Activated naive CD4-positive, alpha-beta T cell treated with anti-CD3 and anti-CD28 coated beads, Interleukin-2, amount 10 ng/mL, durations not matched to agents 7 days and 5 days (primary cell): ENCODE data around the gene SLC46A2.

Source experiments
- CTCF ChIA-PET: fragments of 350-600 bp; sonication (Branson Sonifier 250); formaldehyde crosslinking; loops from one replicate; lab custom pipeline; 2021; ENCODE audit warnings: antibody characterized with exemption; lab: Charles Lee
- DNase-seq: peaks from one replicate; pipeline ENCODE4 v3.0.0-alpha.2; 2020
- H3K27ac Mint-ChIP-seq: one replicate; pipeline ENCODE4 v1.8.0; 2021; ENCODE audit warnings: mild to moderate bottlenecking, moderate library complexity, mixed read lengths
- H3K27me3 Mint-ChIP-seq: one replicate; pipeline ENCODE4 v1.8.0; 2021; ENCODE audit warnings: mild to moderate bottlenecking, mixed read lengths
- H3K36me3 Mint-ChIP-seq: one replicate; pipeline ENCODE4 v1.8.0; 2021; ENCODE audit warnings: mixed read lengths
- H3K4me1 Mint-ChIP-seq: one replicate; pipeline ENCODE4 v1.8.0; 2021; ENCODE audit warnings: mixed read lengths
- H3K4me3 Mint-ChIP-seq: one replicate; pipeline ENCODE4 v1.8.0; 2021; ENCODE audit warnings: mild to moderate bottlenecking, moderate library complexity, mixed read lengths
- H3K9me3 Mint-ChIP-seq: one replicate; pipeline ENCODE4 v1.8.0; 2021; ENCODE audit warnings: mixed read lengths

Gene SLC46A2

DNA sequence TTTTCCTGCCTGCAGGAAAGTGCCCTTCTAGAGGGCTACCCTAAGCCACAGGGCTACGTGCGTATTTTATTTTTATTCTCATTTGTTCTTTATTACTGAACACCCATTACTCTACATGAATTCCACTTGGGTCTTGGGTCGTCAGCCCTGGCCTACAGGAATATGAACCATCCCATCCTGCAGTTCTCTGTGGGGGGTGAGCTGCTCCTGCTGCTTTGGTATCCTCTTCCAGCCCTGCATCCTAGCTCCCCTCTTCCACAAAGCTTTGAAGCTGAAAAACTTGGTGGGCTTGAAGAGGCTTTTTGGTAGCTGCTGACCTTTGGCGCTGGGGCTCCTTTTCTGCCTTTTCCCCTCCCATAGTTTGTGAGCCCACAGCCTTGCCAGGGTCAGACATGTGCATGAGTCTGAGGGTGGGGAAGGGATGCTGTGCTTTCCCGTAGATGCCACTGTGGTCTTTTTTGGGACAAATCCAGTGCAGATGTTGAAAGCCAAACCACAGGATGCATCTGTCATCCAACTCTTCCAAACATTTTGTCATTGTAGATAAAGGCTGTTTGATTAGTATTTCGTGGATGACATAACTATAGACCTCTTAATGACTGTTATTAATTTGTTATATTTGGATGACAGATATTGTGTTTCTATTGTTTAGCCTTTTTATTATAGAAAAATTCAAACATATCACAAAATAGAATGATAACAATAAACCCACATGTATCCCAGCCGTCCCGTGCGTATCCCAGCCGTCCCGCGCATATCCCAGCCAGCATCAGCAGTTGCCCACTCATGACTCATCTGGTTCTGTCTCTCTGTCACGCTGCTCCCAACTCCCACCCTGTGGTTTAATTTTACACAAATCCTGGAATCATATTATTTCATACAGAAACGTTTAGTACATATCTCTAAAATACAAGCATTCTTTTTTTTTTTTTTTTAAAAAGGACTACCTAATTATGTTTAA lies 43.9 kb downstream of the SLC46A2 start:
- DNase-seq: no peak
- Mint-ChIP-seq H3K9me3 (no peaks in the 10 kb centered on the region), H3K4me1 (peaks cover 16% of the 10 kb centered on the region), H3K36me3 (peaks cover 2% of the 10 kb centered on the region), H3K4me3 (no peak overlapping the region), H3K27ac (no peak overlapping the region), H3K27me3 (no peaks in the 10 kb centered on the region)
- CTCF ChIA-PET: interaction anchor here (2.8 kb wide), 1 partner anchor 56 kb away, joined by 51 read pairs; no protein-coding TSS in a partner anchor

DNA sequence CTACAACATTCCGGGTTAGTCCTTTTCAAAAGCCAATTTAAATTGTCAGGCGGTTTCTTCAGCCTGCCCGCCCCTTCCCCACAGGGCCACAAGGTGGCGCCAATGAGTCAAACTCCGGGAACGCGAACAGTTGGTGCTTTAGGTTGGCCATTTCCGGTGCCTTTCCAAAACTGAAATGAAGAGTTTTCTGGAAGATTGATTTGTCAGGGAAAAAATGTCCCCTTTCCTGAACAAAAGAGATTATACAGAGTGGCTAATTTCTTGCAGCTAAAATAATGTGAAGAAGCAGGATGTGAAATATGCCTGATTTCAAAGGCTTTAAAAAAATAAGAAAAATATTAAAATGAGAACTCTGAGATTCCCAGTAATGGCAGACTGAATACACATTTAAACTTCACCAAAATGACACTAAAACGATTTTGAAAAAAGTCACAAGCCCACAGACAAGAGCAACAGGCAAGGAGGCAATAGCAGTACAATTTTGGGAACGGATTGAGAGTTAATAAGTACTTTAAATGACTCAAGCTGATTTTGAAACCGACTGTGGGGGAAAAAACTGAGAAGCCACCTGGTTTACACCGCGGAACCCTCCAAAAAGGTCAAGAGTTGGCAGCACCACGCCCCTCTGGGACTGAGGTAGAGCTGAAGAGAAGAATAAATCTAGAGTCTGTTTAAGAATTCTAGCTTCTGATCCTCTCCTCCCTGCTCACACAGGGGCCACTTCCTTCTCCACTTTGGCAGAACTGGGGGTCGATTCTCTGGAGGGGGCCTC lies 45.7 kb downstream of the SLC46A2 start:
- H3K4me1 Mint-ChIP-seq: peaks cover 16% of the 10 kb centered on the region
- no peak overlapping the region for H3K4me3 Mint-ChIP-seq
- no peaks in the 10 kb centered on the region for H3K27me3 Mint-ChIP-seq
- H3K36me3 Mint-ChIP-seq: no peaks in the 10 kb centered on the region
- peak; percentile 76 for DNase-seq
- H3K27ac Mint-ChIP-seq: no peak overlapping the region
- H3K9me3 Mint-ChIP-seq: no peaks in the 10 kb centered on the region
- CTCF ChIA-PET: interaction anchor here (0.8 to 2.8 kb wide), 7 partner anchors 18 to 267 kb away, joined by 3 to 51 read pairs (median 3); no protein-coding TSS in a partner anchor

DNA sequence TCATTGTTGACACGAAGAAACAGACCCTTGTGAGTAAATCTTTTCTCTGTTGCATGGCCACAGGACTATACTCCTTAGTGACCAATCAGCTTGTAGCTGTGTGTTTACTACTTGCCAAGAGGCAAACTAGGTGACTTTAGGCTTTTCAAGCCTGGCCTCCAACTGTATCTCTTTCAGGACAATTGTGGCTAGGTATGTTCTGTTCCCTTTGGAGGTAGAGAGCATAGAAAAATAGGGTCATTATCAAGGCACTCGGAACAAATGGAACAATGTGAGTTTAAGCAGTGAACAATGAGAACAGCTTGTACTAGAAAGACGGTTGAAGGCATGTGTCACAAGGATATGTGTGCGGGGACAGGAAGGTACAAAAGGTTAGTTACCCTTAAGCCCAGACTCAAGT lies 48.1 kb downstream of the SLC46A2 start:
- no peak overlapping the region for H3K27ac Mint-ChIP-seq
- CTCF ChIA-PET: interaction anchor here (0.9 to 3.6 kb wide), 3 partner anchors 11 to 61 kb away, joined by 3 to 33 read pairs (median 3); no protein-coding TSS in a partner anchor
- H3K9me3 Mint-ChIP-seq: no peaks in the 10 kb centered on the region
- H3K27me3 Mint-ChIP-seq: no peaks in the 10 kb centered on the region
- peaks cover 15% of the 10 kb centered on the region for H3K36me3 Mint-ChIP-seq
- H3K4me1 Mint-ChIP-seq: peaks cover 13% of the 10 kb centered on the region
- DNase-seq: no peak
- H3K4me3 Mint-ChIP-seq: no peak overlapping the region

DNA sequence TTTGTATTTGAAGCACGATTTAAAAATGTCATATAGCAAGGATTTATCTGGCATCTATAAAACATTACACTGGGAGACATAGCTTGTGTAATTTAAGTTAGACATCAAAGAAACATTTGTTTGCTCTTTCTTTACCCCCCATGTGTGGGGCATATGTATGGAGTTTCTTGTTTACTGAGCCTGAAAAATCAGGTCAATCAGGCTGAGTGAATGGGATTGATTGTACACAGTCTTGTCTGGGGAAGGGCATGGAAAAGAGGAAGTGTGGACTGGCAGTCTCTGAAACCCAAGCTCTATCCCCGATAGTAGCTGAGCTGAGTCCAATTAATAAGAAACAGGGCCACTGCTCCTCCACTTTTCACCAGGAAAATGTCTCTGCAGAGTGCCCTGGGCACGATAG lies 49.4 kb downstream of the SLC46A2 start:
- DNase-seq: no peak
- no peaks in the 10 kb centered on the region for H3K9me3 Mint-ChIP-seq
- CTCF ChIA-PET: interaction anchor here (3.6 kb wide), 1 partner anchor 62 kb away, joined by 33 read pairs; no protein-coding TSS in a partner anchor
- H3K4me1 Mint-ChIP-seq: peaks cover 13% of the 10 kb centered on the region
- H3K27me3 Mint-ChIP-seq: no peaks in the 10 kb centered on the region
- H3K4me3 Mint-ChIP-seq: no peak overlapping the region
- peaks cover 20% of the 10 kb centered on the region for H3K36me3 Mint-ChIP-seq
- no peak overlapping the region for H3K27ac Mint-ChIP-seq

DNA sequence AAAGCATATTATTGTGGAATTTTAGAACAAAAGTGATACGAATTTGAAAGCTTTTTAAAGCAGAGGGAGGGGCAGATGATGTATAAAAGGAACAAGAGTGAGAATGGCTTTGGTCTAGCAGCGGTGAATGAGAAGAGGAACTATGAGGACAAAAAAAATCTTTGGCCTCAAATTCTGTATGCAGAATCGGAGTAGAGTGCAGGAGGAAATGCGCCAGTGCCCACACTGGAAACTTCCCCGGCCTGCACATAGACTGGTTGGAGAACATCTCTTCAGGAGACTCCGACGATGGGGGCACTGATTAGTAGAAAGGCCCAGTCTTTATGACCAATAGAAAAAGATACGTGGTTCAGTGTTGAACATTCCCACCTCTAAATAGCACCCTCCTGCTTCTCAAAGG lies 51.3 kb downstream of the SLC46A2 start:
- no peak overlapping the region for H3K27ac Mint-ChIP-seq
- CTCF ChIA-PET: no interaction called here
- H3K9me3 Mint-ChIP-seq: no peaks in the 10 kb centered on the region

DNA sequence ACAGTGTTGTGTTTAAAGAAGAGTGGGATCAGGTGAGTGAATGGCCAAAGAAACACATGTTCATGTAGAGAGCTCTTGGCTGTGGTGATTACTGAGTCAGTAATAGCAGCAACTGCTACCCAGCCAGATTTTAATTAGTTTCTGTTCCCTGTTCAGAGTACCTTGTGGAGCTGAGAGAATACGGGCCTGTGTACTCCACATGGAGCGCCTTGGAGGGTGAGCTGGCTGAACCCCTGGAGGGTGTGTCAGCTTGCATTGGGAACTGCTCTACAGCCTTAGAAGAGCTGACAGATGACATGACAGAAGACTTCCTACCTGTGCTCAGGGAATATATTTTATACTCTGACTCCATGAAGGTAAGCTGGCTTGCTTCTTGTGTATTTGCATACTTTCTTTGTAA lies 52.3 kb downstream of the SLC46A2 start:
- Mint-ChIP-seq H3K27me3 (no peaks in the 10 kb centered on the region), H3K27ac (no peak overlapping the region)
- CTCF ChIA-PET: no interaction called here

More for the DNA sequence above, 51.3 kb downstream of the SLC46A2 start:
- peaks cover 3% of the 10 kb centered on the region for H3K4me1 Mint-ChIP-seq
- H3K4me3 Mint-ChIP-seq: no peak overlapping the region
- peaks cover 20% of the 10 kb centered on the region for H3K36me3 Mint-ChIP-seq
- no peak for DNase-seq
- no peaks in the 10 kb centered on the region for H3K27me3 Mint-ChIP-seq

DNA sequence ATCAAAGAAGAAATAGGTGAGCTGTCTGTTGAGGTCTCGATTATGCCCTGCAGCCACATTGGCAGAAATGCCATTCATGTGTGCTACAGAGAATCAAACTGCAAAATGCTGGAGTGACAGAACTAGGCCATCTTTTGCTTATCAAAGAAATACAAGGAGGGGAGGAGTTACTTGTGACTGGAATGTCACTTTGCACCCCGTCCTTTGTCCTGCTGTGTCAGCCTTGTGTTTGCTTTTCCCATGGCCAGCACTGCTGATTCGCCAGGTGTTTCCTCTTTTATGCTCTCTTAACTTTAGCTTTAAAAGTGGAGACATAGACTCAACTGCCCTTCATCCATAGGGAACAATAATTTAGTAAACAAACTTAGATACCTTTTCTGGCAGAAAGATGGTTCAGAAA lies 54.3 kb downstream of the SLC46A2 start:
- peaks cover 25% of the 10 kb centered on the region for H3K36me3 Mint-ChIP-seq

More for the DNA sequence above, 52.3 kb downstream of the SLC46A2 start:
- Mint-ChIP-seq H3K4me3 (no peak overlapping the region), H3K36me3 (peaks cover 20% of the 10 kb centered on the region), H3K4me1 (no peaks in the 10 kb centered on the region), H3K9me3 (no peaks in the 10 kb centered on the region)
- DNase-seq: no peak

DNA sequence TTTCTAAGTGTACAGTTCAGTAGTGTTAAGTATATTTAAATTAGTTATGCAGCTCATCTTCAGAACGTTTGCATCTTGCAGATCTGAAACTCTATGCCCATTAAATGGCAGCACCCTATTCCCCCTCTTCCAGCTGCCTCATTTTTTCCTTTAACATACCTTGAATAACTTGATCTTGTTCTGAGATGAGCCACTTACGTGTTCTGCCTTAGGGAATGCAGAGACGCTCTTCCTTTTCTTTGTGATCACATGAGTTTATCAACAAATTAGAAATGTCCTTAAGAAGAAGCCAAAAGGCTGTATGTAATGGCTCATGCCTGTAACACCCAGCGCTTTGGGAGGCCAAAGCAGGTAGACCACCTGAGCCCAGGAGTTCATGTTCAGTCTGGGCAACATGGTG lies 57.6 kb downstream of the SLC46A2 start:
- H3K36me3 Mint-ChIP-seq: peaks cover 13% of the 10 kb centered on the region
- DNase-seq: no peak
- no peak overlapping the region for H3K27ac Mint-ChIP-seq
- peaks cover 12% of the 10 kb centered on the region for H3K4me1 Mint-ChIP-seq
- no peak overlapping the region for H3K4me3 Mint-ChIP-seq
- H3K27me3 Mint-ChIP-seq: no peaks in the 10 kb centered on the region
- H3K9me3 Mint-ChIP-seq: no peaks in the 10 kb centered on the region
- CTCF ChIA-PET: interaction anchor here (0.9 kb wide), 1 partner anchor 14 kb away, joined by 3 read pairs; no protein-coding TSS in a partner anchor

More for the DNA sequence above, 54.3 kb downstream of the SLC46A2 start:
- H3K4me1 Mint-ChIP-seq: peaks cover 4% of the 10 kb centered on the region
- H3K4me3 Mint-ChIP-seq: no peak overlapping the region
- H3K9me3 Mint-ChIP-seq: no peaks in the 10 kb centered on the region
- no peak for DNase-seq
- no peaks in the 10 kb centered on the region for H3K27me3 Mint-ChIP-seq
- H3K27ac Mint-ChIP-seq: no peak overlapping the region
- CTCF ChIA-PET: no interaction called here

DNA sequence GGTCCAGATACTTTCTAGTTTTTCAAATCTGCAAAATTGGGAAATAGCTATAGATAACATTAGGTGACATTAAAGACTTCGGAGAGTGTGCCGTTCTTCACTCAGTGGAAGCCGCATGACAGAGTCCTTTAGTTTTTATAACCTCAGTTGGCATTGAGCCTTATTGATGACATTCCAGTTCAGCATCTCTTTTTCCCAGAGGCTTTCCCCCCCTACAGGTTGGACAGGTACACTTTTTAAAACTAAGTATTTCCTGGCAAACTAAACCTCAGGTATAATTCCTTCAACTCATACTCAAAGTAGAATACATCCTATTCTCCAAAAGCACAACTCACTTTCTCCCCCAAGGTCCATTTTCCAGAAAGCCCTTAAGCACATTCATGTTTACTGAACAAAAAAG lies 58.7 kb downstream of the SLC46A2 start:
- Mint-ChIP-seq H3K27me3 (no peaks in the 10 kb centered on the region), H3K4me1 (peaks cover 12% of the 10 kb centered on the region), H3K9me3 (no peaks in the 10 kb centered on the region), H3K27ac (no peak overlapping the region), H3K36me3 (peaks cover 12% of the 10 kb centered on the region), H3K4me3 (no peak overlapping the region)
- CTCF ChIA-PET: interaction anchor here (1.6 kb wide), 1 partner anchor 10 kb away, joined by 3 read pairs; no protein-coding TSS in a partner anchor
- DNase-seq: no peak

DNA sequence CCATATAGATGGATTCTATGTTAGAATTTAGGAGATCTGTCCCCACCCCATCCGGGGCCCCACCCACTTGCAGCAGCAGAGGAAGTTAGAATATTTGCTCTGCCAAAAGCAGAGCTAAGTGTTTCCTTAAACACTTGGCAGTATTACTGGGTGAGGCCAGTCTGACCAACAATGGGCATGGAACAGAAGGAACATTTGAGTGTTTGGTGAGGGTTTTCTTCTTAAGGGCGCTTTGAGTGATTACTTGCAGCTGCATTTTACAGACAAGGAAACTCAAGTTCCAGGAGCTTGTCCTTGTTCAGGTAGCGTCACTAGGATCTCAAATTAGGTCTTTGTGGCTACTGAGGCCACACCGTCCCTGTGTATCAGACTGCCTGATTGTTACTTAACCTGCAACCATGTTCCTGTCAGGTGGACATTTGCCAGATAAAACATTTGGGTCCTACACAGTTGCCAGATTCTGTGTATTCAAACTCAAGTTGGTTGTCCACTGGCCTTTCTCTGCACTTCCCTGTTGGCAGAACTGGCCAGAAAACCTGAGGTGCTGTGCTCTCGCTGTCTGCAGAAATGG lies 59.3 kb downstream of the SLC46A2 start:
- CTCF ChIA-PET: interaction anchor here (1.6 kb wide), 1 partner anchor 11 kb away, joined by 3 read pairs; no protein-coding TSS in a partner anchor
- no peaks in the 10 kb centered on the region for H3K9me3 Mint-ChIP-seq
- H3K4me1 Mint-ChIP-seq: peaks cover 12% of the 10 kb centered on the region
- H3K36me3 Mint-ChIP-seq: peaks cover 7% of the 10 kb centered on the region
- no peak overlapping the region for H3K4me3 Mint-ChIP-seq
- no peak overlapping the region for H3K27ac Mint-ChIP-seq
- H3K27me3 Mint-ChIP-seq: no peaks in the 10 kb centered on the region
- DNase-seq: peak; percentile 29
